GM12872 (cell line): ENCODE data around the gene FHOD3.

Experiments used
- TF ChIP-seq, protein P1 (sequence below): IDR thresholded peaks from 3 replicates; pipeline ENCODE4 v1.5.1; 2011; ENCODE audit warnings: low read depth, mild to moderate bottlenecking, low read length, moderate library complexity; ENCODE audit not compliant: insufficient read depth

The FHOD3 gene

DNA sequence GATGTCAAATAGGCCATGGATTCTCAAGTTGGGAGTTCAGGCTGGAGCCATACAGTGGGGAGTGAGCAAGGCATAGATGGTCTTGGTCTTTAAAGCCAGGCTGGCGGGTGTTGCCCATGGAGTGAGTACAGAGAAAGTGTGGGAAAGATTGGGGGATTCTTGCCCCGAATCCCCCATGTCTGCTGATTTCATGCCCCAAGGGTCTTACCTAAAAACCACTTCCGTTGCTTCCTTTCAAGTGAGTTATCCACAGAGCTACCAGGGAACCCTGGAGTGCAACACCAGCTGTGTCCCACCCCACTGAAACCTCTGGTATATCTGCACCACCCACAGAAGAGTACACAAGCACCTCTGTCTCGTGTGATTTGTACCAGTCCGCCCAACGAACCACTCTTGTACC is 31.4 kb downstream of the FHOD3 start:
- TF ChIP-seq, protein P1, sequence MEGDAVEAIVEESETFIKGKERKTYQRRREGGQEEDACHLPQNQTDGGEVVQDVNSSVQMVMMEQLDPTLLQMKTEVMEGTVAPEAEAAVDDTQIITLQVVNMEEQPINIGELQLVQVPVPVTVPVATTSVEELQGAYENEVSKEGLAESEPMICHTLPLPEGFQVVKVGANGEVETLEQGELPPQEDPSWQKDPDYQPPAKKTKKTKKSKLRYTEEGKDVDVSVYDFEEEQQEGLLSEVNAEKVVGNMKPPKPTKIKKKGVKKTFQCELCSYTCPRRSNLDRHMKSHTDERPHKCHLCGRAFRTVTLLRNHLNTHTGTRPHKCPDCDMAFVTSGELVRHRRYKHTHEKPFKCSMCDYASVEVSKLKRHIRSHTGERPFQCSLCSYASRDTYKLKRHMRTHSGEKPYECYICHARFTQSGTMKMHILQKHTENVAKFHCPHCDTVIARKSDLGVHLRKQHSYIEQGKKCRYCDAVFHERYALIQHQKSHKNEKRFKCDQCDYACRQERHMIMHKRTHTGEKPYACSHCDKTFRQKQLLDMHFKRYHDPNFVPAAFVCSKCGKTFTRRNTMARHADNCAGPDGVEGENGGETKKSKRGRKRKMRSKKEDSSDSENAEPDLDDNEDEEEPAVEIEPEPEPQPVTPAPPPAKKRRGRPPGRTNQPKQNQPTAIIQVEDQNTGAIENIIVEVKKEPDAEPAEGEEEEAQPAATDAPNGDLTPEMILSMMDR: no peak

DNA sequence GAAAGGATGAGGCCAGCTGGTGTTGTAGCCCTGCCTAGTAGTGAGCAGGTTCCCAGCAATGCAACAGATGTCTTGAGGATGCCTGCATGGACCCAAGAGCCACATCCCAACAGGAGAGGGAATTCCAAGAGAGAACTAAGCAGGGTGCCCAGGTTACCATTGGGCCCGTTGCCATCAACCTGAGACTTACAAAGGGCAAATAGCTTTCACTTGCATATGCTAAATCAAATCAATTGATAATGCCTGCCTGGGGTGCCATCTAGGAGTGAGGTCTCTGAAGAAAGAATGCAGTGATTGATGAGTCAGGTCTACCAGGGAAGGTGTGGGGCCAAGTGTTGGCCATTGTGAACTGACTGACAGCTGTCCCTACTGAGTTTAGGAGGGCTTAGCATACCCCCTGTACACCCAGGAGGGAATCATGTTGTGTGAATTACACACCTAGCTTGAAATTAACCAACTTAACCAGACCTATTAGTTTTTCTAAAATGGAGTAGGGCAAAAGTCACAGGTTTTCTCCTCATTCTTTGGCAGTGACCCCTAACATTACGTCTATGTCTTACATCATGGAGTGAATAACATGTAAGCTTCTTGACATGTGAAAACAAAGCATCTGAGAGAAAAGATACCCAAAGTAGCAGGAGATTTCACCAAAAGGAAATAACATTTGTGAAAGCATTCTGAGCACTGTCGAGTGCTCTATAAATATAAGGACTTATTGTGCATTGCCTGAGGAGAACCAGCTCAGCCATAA is 32.3 kb downstream of the FHOD3 start:
- TF ChIP-seq, protein P1: no peak

DNA sequence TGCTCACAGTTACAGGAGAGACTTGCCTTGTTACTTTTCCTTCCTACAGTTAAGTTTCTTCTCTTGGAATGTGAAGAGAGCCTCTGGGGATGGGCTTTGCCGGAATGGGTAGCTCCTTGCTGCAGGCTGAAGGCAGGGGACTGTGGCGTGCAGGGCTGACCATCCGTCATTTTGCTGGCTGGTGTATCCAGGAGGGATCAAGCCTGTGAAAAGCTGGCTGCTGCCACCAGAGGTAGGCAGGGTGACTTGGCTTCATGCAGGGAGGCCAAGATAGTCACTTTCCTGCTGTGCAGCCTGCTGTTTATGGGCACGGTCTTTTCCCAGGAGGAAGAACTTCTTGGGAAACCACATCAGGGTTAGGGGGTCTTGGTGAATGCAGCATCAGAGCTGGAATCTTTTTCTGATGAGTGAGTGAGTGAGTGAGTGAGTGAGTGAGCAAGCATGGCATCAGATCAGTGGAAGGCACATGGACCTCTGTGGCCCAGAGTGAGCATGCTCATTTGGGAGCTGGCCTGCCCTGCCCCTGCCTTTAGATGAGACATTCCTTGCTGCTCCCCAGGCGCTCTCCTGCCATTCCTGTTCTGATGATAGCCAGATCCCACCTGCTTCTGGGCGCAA is 33.0 kb downstream of the FHOD3 start:
- TF ChIP-seq, protein P1: no peak

DNA sequence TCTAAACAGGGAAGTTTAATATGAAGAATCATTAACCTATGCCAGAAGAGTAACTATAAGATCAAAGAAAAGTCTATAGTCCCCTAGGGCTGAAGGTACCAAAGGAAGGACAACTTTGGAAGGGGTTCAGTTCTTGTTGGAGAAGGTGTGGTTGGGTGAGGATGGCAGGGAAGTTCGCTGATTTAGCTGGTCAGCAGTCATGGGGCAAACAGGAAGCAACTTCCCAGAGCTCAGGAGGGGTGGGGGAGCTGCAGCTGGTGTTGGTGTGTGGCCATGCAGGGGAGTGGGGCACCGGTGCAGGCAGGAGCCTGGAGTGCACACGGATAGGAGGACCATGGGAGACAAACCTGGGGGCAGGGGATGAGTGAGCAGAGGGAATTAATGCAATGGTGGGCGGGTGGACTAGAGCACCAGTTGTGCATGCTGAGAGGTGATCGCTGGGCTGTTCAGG is 34.0 kb downstream of the FHOD3 start:
- TF ChIP-seq, protein P1: no peak

DNA sequence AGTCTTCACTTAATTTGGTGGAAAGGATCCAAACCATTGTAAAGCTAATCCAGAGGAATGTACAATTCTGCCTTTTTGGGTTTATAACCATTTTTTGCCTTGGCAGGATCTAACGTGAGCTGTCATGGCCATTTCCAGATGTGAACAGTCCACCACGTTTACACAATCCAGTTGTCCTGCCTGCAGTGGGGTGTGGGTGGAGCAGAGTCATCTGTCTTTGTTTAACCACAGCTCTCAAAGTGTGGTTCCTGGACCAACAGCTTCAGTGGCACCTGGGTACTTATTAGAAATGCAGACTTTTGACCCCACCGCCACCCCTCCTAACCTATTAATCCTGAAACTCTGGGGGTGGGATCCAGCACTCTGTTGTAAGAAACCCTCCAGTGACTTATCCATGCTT is 35.9 kb downstream of the FHOD3 start:
- TF ChIP-seq, protein P1: no peak

DNA sequence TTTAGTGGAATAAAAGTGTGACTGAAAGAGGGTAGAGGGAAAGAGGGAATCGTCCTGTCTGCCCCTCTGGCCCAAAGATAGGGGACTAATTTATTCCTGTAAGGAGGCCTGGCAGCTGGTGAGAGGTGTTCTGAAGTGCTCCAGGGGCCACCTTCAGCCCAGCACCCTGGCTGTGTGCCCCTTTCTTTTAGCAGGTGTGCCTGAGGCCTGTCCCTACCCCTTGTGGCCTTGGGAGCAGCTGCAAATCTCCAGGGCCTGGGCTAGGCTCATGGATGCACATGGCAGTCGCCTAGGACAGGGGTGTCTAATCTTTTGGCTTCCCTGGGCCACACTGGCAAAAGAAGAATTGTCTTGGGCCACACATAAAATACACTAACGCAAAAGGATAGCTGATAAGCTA is 37.3 kb downstream of the FHOD3 start:
- TF ChIP-seq, protein P1: no peak

DNA sequence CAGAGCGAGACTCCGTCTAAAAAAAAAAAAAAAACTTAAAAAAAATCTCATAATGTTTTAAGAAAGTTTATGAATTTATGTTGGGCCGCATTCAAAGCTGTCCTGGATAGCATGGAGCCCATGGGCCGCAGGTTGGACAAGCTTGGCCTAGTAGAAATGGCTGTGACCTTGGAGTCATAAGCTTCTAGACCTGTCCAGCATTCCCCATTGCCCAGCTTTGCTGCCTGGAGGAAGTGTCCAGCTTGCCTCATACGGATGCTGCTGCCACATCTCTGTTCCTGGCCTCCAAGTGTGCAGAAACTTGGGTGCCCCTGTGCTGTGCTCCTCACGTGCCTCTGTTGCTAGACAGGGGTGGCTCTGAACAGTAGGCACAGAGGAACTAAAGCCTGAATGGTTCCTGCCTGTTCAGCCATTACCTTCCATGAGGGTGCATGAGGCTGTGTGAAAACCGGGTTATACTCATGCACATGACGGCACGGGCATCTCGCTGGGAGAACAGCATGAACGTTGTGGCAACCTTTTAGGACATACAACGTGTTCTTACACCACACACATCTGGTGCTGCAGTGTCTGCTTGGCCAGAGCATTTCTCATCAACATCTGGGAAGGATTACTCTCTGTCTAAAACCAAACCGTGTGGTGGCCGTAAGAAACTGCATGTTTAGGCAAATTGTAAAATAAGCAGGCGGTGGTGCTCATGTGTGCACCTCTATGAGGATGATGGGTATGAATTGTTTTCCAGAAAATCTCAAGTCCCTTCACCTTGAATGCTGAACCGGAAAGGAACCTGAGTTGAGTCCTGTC is 38.2 kb downstream of the FHOD3 start:
- TF ChIP-seq, protein P1: no peak
